ENCODE measurements around the gene RGL3. TPM values are rescaled to one million over a fixed set of nuclear protein-coding genes. Genes with fewer than 3 reads are reported as not detected.
"Not testable (repeated sequence)": the region's sequence is repeated elsewhere in the genome, so short reads cannot be mapped to it uniquely, and the experiment has no call there.

Gene RGL3
- total RNA-seq, 1 donor from 2014 or later = not detected

- intact Hi-C loops (cut with micrococcal nuclease) = no loop called here
Measured at GRCh38 chr19:11365557-11366117, 53.5 kb downstream of the RGL3 start.

- intact Hi-C loops (cut with micrococcal nuclease) = no loop called here
Measured at GRCh38 chr19:11364935-11365334, 54.2 kb downstream of the RGL3 start.

GRCh38 chr19:11364296-11364904, 54.7 kb downstream of the RGL3 start:
- intact Hi-C loops (cut with micrococcal nuclease) = no loop called here

GRCh38 chr19:11363881-11364280, 55.2 kb downstream of the RGL3 start:
- intact Hi-C loops (cut with micrococcal nuclease) = no loop called here

GRCh38 chr19:11361771-11362731, 57.1 kb downstream of the RGL3 start:
- intact Hi-C loops (cut with micrococcal nuclease) = no loop called here

- intact Hi-C loops (cut with micrococcal nuclease) = no loop called here
Measured at GRCh38 chr19:11361037-11361770, 57.9 kb downstream of the RGL3 start.

GRCh38 chr19:11359421-11359820, 59.7 kb downstream of the RGL3 start:
- intact Hi-C loops (cut with micrococcal nuclease) = no loop called here

GRCh38 chr19:11356676-11357550, 62.2 kb downstream of the RGL3 start:
- intact Hi-C loops (cut with micrococcal nuclease) = no loop called here

- intact Hi-C loops (cut with micrococcal nuclease) = no loop called here
Measured at GRCh38 chr19:11356074-11356397, 63.1 kb downstream of the RGL3 start.

- intact Hi-C loops (cut with micrococcal nuclease) = loop anchor here (1.0 kb wide), 1 partner anchor 9 kb away; the partner anchor contains the start of genes CCDC159 and TMEM205
Measured at GRCh38 chr19:11355160-11356073, 63.7 kb downstream of the RGL3 start, which contains the start of gene PLPPR2. PLPPR2 (plus strand) TSS chr19:11355432; CDS start chr19:11357674, 2,242 bp downstream.

GRCh38 chr19:11354102-11354501, 65.0 kb downstream of the RGL3 start:
- intact Hi-C loops (cut with micrococcal nuclease) = not testable (repeated sequence)

GRCh38 chr19:11349171-11349570, 69.9 kb downstream of the RGL3 start:
- intact Hi-C loops (cut with micrococcal nuclease) = no loop called here

GRCh38 chr19:11347546-11348039, 71.5 kb downstream of the RGL3 start:
- intact Hi-C loops (cut with micrococcal nuclease) = no loop called here

GRCh38 chr19:11346104-11346940, 72.8 kb downstream of the RGL3 start, which contains the start of the genes CCDC159 and TMEM205:
CCDC159 (plus strand) TSS chr19:11346519; CDS start chr19:11346607, 88 bp downstream.
TMEM205 (minus strand) TSS chr19:11346268; CDS start chr19:11345619, 649 bp downstream.
- intact Hi-C loops (cut with micrococcal nuclease) = loop anchor here (1.0 kb wide), 2 partner anchors 9 to 29 kb away; partner anchors contain the start of gene PLPPR2

GRCh38 chr19:11345122-11345803, 73.9 kb downstream of the RGL3 start:
- intact Hi-C loops (cut with micrococcal nuclease) = no loop called here

All from T-helper 2 cell treated with Interferon-gamma antibody and Interleukin-4, amounts not matched to agents 100 ng/mL and 5 ng/mL, for 36 hours (primary cell).